BLaER1 (cell line): ENCODE measurements around the gene PPIP5K1.
"Not testable (repeated sequence)": the region's sequence is repeated elsewhere in the genome, so short reads cannot be mapped to it uniquely, and the experiment has no call there.

Experiments
- H3K27ac ChIP-seq: shearing (Covaris generic); formaldehyde crosslinking; 2 replicates; pipeline ENCODE4 v1.8.1; 2022
- H3K27me3 ChIP-seq: shearing (Covaris generic); formaldehyde crosslinking; 2 replicates; pipeline ENCODE4 v1.8.1; 2022
- H3K36me3 ChIP-seq: shearing (Covaris generic); formaldehyde crosslinking; 2 replicates; pipeline ENCODE4 v1.8.1; 2022
- H3K4me1 ChIP-seq: shearing (Covaris generic); formaldehyde crosslinking; 2 replicates; pipeline ENCODE4 v1.8.1; 2022
- H3K4me2 ChIP-seq: shearing (Covaris generic); formaldehyde crosslinking; 2 replicates; pipeline ENCODE4 v1.8.1; 2022
- H3K4me3 ChIP-seq: shearing (Covaris generic); formaldehyde crosslinking; 2 replicates; pipeline ENCODE4 v1.8.1; 2022
- H3K9ac ChIP-seq: shearing (Covaris generic); formaldehyde crosslinking; 2 replicates; pipeline ENCODE4 v1.8.1; 2022
- H3K9me3 ChIP-seq: shearing (Covaris generic); formaldehyde crosslinking; 2 replicates; pipeline ENCODE4 v1.8.1; 2022
- H4K20me1 ChIP-seq: shearing (Covaris generic); formaldehyde crosslinking; 2 replicates; pipeline ENCODE4 v1.8.1; 2022
- Cebpa-rat ChIP-seq: shearing (Covaris generic); IDR thresholded peaks from 2 replicates; pipeline ENCODE4 v1.8.1; 2022

PPIP5K1 gene

GRCh38 chr15:43534897-43535296 is 55.1 kb downstream of the PPIP5K1 start:
- H3K36me3 ChIP-seq: peaks cover 59% of the 10 kb centered on the region
- no peak overlapping the region; the same call in 1 of the 2 replicates for H3K27ac ChIP-seq
- H3K9me3 ChIP-seq: no peaks in the 10 kb centered on the region
- no peak for TF ChIP-seq Cebpa-rat
- H3K4me2 ChIP-seq: peak overlapping the region; percentile 49
- peaks cover 16% of the 10 kb centered on the region for H3K4me1 ChIP-seq
- no peaks in the 10 kb centered on the region for H4K20me1 ChIP-seq
- H3K4me3 ChIP-seq: no peak overlapping the region
- no peak overlapping the region for H3K9ac ChIP-seq
- H3K27me3 ChIP-seq: no peaks in the 10 kb centered on the region

- not testable (repeated sequence) for H3K4me3 ChIP-seq, H3K27ac ChIP-seq, H3K4me2 ChIP-seq, H3K9me3 ChIP-seq, H3K27me3 ChIP-seq, H3K9ac ChIP-seq, H4K20me1 ChIP-seq
- Histone ChIP-seq H3K4me1 (peaks cover 16% of the 10 kb centered on the region), H3K36me3 (peaks cover 65% of the 10 kb centered on the region)
Measured at GRCh38 chr15:43532826-43533225, 57.2 kb downstream of the PPIP5K1 start.

- Histone ChIP-seq H4K20me1 (peaks cover 8% of the 10 kb centered on the region; the same call in 1 of the 2 replicates), H3K9ac (no peak overlapping the region), H3K4me2 (no peak overlapping the region), H3K4me3 (no peak overlapping the region), H3K9me3 (no peaks in the 10 kb centered on the region), H3K27me3 (no peaks in the 10 kb centered on the region), H3K4me1 (peaks cover 16% of the 10 kb centered on the region), H3K36me3 (peaks cover 80% of the 10 kb centered on the region), H3K27ac (no peak overlapping the region)
- no peak for TF ChIP-seq Cebpa-rat
Measured at GRCh38 chr15:43531018-43531670, 58.9 kb downstream of the PPIP5K1 start.

GRCh38 chr15:43529587-43530345 is 60.2 kb downstream of the PPIP5K1 start:
- Histone ChIP-seq H3K27ac (no peak overlapping the region), H3K4me1 (peaks cover 15% of the 10 kb centered on the region), H3K27me3 (no peaks in the 10 kb centered on the region), H3K36me3 (peaks cover 87% of the 10 kb centered on the region), H4K20me1 (peaks cover 12% of the 10 kb centered on the region; the same call in 1 of the 2 replicates), H3K4me3 (no peak overlapping the region), H3K9ac (no peak overlapping the region), H3K4me2 (no peak overlapping the region), H3K9me3 (no peaks in the 10 kb centered on the region)
- no peak for TF ChIP-seq Cebpa-rat

GRCh38 chr15:43529141-43529540 is 60.9 kb downstream of the PPIP5K1 start:
- H3K4me2 ChIP-seq: no peak overlapping the region
- no peak overlapping the region for H3K9ac ChIP-seq
- H3K9me3 ChIP-seq: peaks cover 2% of the 10 kb centered on the region; the same call in 1 of the 2 replicates
- H3K27ac ChIP-seq: no peak overlapping the region
- H4K20me1 ChIP-seq: peaks cover 14% of the 10 kb centered on the region; the same call in 1 of the 2 replicates
- peaks cover 15% of the 10 kb centered on the region for H3K4me1 ChIP-seq
- H3K27me3 ChIP-seq: no peaks in the 10 kb centered on the region
- no peak overlapping the region for H3K4me3 ChIP-seq
- H3K36me3 ChIP-seq: peaks cover 87% of the 10 kb centered on the region
- TF ChIP-seq Cebpa-rat: no peak

GRCh38 chr15:43528542-43529007 is 61.4 kb downstream of the PPIP5K1 start:
- no peak overlapping the region; the same call in 1 of the 2 replicates for H3K27ac ChIP-seq
- peaks cover 87% of the 10 kb centered on the region for H3K36me3 ChIP-seq
- no peaks in the 10 kb centered on the region for H3K27me3 ChIP-seq
- peaks cover 8% of the 10 kb centered on the region; the same call in 1 of the 2 replicates for H3K9me3 ChIP-seq
- no peak overlapping the region for H3K4me3 ChIP-seq
- peaks cover 14% of the 10 kb centered on the region; the same call in 1 of the 2 replicates for H4K20me1 ChIP-seq
- no peak for TF ChIP-seq Cebpa-rat
- peaks cover 19% of the 10 kb centered on the region for H3K4me1 ChIP-seq
- H3K4me2 ChIP-seq: no peak overlapping the region
- H3K9ac ChIP-seq: no peak overlapping the region

- no peak overlapping the region for H3K4me3 ChIP-seq
- TF ChIP-seq Cebpa-rat: no peak
- H3K9me3 ChIP-seq: peaks cover 12% of the 10 kb centered on the region; the same call in 1 of the 2 replicates
- H3K9ac ChIP-seq: no peak overlapping the region
- peaks cover 14% of the 10 kb centered on the region; the same call in 1 of the 2 replicates for H4K20me1 ChIP-seq
- H3K27ac ChIP-seq: no peak overlapping the region; the same call in 1 of the 2 replicates
- H3K4me1 ChIP-seq: peaks cover 25% of the 10 kb centered on the region
- H3K4me2 ChIP-seq: no peak overlapping the region
- H3K36me3 ChIP-seq: peaks cover 89% of the 10 kb centered on the region
- no peaks in the 10 kb centered on the region for H3K27me3 ChIP-seq
Measured at GRCh38 chr15:43527802-43528541, 62.0 kb downstream of the PPIP5K1 start.

- Histone ChIP-seq H4K20me1 (peaks cover 16% of the 10 kb centered on the region; the same call in 1 of the 2 replicates), H3K9me3 (peaks cover 16% of the 10 kb centered on the region), H3K4me1 (peaks cover 33% of the 10 kb centered on the region), H3K27me3 (no peaks in the 10 kb centered on the region), H3K27ac (no peak overlapping the region), H3K4me2 (no peak overlapping the region), H3K4me3 (no peak overlapping the region), H3K36me3 (peaks cover 96% of the 10 kb centered on the region), H3K9ac (no peak overlapping the region)
- no peak for TF ChIP-seq Cebpa-rat
Measured at GRCh38 chr15:43527016-43527801, 62.8 kb downstream of the PPIP5K1 start.
